ENCODE measurements around the gene ATP6V0E2. TPM values are rescaled to one million over a fixed set of nuclear protein-coding genes. Genes with fewer than 3 reads are reported as not detected.
A peak's percentile ranks its signal among the peaks of the same experiment; 100 is the strongest.

The ATP6V0E2 gene
- total RNA-seq, 2 donors from 2014 or later: 24.1 TPM

DNA sequence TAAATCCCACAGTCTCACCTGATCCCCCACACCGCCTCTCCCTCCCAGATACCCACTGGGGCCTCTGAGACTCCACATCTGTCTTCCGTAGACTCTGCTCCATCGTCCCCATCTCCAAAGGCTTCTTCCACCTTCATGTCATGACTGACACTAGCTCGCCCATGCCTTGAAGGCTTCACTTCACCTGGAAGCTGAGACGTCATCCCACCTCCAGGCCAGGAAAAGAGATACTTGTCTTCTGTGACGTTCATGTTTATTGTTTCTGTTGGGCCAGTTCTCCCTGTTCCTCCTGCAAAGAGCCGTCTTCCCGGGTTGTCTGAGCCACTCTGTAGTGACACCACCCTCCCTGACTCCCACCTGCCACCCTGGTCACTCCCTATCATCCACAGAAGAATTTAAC lies 39.2 kb upstream of the ATP6V0E2 start:
- no peak for DNase-seq

DNA sequence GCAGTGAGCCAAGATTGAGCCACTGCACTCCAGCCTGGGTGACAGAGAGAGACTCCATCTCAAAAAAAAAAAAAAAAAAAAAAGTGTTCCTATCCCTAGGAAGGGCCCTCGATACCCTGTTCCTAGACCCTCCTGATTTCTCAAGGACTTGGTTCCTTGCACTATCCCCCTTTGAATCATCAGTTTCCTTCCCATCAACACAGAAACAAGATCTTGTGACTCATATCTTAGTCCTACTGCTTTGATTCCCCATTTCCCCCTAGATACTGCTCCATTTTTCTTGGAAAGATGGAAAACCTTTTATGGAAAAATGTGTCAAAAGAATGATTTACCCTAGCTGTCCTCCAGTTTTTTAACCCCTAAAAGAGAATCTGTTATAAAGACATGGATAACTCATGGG lies 37.3 kb upstream of the ATP6V0E2 start:
- Histone ChIP-seq H3K9me3 (no peaks in the 10 kb centered on the region), H3K4me1 (peaks cover 14% of the 10 kb centered on the region), H3K4me3 (no peak overlapping the region), H3K27me3 (no peaks in the 10 kb centered on the region), H3K27ac (no peak overlapping the region), H3K36me3 (replicated peaks in 1 of 2; ENCODE audit: insufficient read depth in 1 of 2, low read depth in 2 of 2) (no peaks in the 10 kb centered on the region)
- WGBS, 2 donors: 24 to 72% methylated on average over 1 of the region's 1 CpG
- no peak for ATAC-seq
- no peak for DNase-seq
- TF ChIP-seq POLR2A (IDR thresholded peaks at IDR 0.05): no peak
- TF ChIP-seq, protein P1, sequence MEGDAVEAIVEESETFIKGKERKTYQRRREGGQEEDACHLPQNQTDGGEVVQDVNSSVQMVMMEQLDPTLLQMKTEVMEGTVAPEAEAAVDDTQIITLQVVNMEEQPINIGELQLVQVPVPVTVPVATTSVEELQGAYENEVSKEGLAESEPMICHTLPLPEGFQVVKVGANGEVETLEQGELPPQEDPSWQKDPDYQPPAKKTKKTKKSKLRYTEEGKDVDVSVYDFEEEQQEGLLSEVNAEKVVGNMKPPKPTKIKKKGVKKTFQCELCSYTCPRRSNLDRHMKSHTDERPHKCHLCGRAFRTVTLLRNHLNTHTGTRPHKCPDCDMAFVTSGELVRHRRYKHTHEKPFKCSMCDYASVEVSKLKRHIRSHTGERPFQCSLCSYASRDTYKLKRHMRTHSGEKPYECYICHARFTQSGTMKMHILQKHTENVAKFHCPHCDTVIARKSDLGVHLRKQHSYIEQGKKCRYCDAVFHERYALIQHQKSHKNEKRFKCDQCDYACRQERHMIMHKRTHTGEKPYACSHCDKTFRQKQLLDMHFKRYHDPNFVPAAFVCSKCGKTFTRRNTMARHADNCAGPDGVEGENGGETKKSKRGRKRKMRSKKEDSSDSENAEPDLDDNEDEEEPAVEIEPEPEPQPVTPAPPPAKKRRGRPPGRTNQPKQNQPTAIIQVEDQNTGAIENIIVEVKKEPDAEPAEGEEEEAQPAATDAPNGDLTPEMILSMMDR (IDR thresholded peaks at IDR 0.05): no peak
- intact Hi-C loops (cut with DNase I): no loop called here

More for the DNA sequence above, 39.2 kb upstream of the ATP6V0E2 start:
- ATAC-seq: no peak
- 76 to 79% methylated on average over 8 of the region's 8 CpGs for WGBS, 2 donors
- intact Hi-C loops (cut with DNase I): no loop called here
- TF ChIP-seq POLR2A (IDR thresholded peaks at IDR 0.05): no peak
- TF ChIP-seq, protein P1 (IDR thresholded peaks at IDR 0.05): no peak
- Histone ChIP-seq H3K4me1 (peaks cover 12% of the 10 kb centered on the region), H3K36me3 (replicated peaks in 1 of 2; ENCODE audit: insufficient read depth in 1 of 2, low read depth in 2 of 2) (no peaks in the 10 kb centered on the region), H3K9me3 (no peaks in the 10 kb centered on the region), H3K27me3 (no peaks in the 10 kb centered on the region), H3K27ac (no peak overlapping the region), H3K4me3 (no peak overlapping the region)

DNA sequence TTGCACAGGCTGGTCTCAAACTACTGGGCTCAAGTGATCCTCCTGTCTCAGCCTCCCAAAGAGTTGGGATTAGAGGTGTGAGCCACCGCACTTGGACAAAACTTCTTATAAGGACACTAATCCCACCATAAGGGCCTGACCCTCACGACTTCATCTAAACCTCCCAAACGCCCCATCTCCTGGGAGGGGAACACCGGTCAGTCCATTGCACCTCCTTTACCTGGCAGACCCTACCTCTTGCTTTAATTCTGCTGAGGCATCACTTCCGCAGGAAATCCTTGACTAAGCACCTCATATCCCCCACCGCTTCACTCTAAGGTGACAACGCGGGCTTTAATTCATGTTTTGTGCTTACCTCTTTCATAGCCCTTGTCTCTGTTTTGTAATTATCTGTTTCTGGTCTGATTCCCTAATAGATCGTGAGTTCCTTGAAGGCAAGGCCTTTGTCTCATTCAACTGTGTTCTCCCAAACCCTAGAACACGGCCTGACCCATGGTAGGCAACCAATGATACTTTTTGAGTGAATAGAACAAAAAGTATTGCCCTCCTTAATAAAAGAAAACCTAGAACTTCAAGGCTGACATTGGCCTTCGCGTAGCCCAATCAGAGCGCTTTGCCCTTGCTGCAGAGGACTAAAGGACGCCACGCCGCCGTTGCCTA lies 36.1 kb upstream of the ATP6V0E2 start:
- DNase-seq: no peak

DNA sequence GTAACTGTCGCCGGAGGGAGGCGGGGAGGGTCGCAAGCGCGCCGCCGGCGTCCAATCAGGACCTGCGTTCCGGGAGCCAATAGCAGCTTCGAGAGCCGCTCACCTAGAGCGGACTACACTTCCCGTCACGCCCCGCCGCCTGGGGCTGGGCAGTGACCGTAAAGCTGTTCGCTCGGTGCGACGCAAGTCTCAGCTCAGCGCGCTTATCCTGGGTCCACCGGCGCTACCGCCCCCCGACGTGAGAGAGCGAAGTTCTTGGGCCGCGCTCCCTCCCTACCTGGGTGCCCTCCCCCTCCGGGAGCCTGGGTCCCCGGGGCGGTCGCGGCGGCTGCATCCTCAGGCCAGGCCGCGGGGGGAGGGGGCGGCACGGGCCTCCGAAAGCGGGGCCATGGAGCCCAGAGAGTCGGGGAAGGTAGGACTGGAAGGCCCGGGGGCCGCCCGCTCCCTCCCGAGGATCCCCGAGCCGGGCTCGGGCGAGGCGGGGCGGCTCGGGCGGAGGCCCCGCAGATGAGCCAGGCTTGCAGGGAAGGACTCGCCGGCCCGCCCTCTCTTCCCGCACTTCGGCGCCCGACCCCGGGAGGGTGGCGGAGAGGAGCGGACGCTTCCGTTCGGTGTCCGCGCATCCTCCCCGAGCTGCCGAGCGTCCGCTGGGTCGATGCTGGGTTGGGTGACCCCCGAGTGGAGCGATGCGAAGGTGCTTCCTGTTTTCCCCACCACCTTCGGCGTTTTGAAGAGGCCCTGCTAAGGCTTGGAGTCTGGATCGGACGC lies 35.4 kb upstream of the ATP6V0E2 start, which contains the start of gene ZNF862:
Gene ZNF862, plus strand, starts transcription at position 152 of the 768 bp plus-strand sequence. Its CDS starts 237 bp downstream, at position 389.
- WGBS, 2 donors: 0 to 4% methylated on average over 8 to 65 of the region's 86 CpGs
- TF ChIP-seq, protein P1 (IDR thresholded peaks at IDR 0.05): peak in 2 of 7 experiments; percentile 9 to 24
- TF ChIP-seq POLR2A (IDR thresholded peaks at IDR 0.05): peak in 2 of 3 donors; percentile 64 to 70

More for the DNA sequence above, 36.1 kb upstream of the ATP6V0E2 start:
- Histone ChIP-seq H3K4me3 (no peak overlapping the region), H3K4me1 (peaks cover 14% of the 10 kb centered on the region), H3K27me3 (no peaks in the 10 kb centered on the region), H3K36me3 (replicated peaks in 1 of 2; ENCODE audit: insufficient read depth in 1 of 2, low read depth in 2 of 2) (no peaks in the 10 kb centered on the region), H3K9me3 (no peaks in the 10 kb centered on the region), H3K27ac (peak overlapping the region in 2 of 4 donors; percentile 82 to 88)
- intact Hi-C loops (cut with DNase I): no loop called here
- no peak for ATAC-seq
- TF ChIP-seq, protein P1 (IDR thresholded peaks at IDR 0.05): no peak
- TF ChIP-seq POLR2A (IDR thresholded peaks at IDR 0.05): no peak
- WGBS, 2 donors: 29 to 33% methylated on average over 17 of the region's 17 CpGs

More for the DNA sequence above, 35.4 kb upstream of the ATP6V0E2 start, which contains the start of gene ZNF862:
- no peaks in the 10 kb centered on the region for H3K36me3 ChIP-seq (replicated peaks in 1 of 2; ENCODE audit: insufficient read depth in 1 of 2, low read depth in 2 of 2)
- peak; percentile 100 for ATAC-seq
- no peaks in the 10 kb centered on the region for H3K27me3 ChIP-seq
- H3K9me3 ChIP-seq: no peaks in the 10 kb centered on the region
- peaks cover 14% of the 10 kb centered on the region for H3K4me1 ChIP-seq
- intact Hi-C loops (cut with DNase I): no loop called here
- DNase-seq: peak; percentile 97 to 99 (median 98)
- peak within 1 kb of the TSS; percentile 87 to 98 for H3K4me3 ChIP-seq
- peak within 1 kb of the TSS; percentile 56 to 88 (median 79) for H3K27ac ChIP-seq

Data from body of pancreas (tissue), 4 donors.